Stomach (tissue), 4 donors: ENCODE results near the gene FHL2.

Experiments used
- CTCF ChIP-seq, 7 experiments: fragments of 450-650 bp in 4 of 7; fragments of 200-600 bp in 3 of 7; sonication (generic) in 3 of 7; IDR thresholded peaks; one replicate each; pipeline ENCODE4 v1.5.1; 2016 to 2019; ENCODE audit warnings: antibody characterized with exemption in 7 of 7, control low read depth in 2 of 7, mild to moderate bottlenecking in 1 of 7
- EP300 ChIP-seq: sonication (generic); formaldehyde crosslinking; IDR thresholded peaks from one replicate; pipeline ENCODE4 v1.6.1; 2017; ENCODE audit warnings: antibody characterized with exemption
- POLR2A ChIP-seq, 4 donors: fragments of 450-650 bp; IDR thresholded peaks; one replicate each; pipeline ENCODE4 v1.6.1; 2016; ENCODE audit warnings: antibody characterized with exemption in 4 of 4, control low read depth in 2 of 4, mild to moderate bottlenecking in 1 of 4, moderate library complexity in 1 of 4
- POLR2AphosphoS5 ChIP-seq, 3 donors: sonication (generic); formaldehyde crosslinking; IDR thresholded peaks; one replicate each; pipeline ENCODE4 v1.6.1; 2016; ENCODE audit warnings: antibody characterized with exemption in 3 of 3

GRCh38 chr2:105381101-105381668, 17.7 kb downstream of the FHL2 start:
- TF ChIP-seq EP300 (no peak), CTCF (IDR thresholded peaks at IDR 0.05) (no peak), POLR2AphosphoS5 (IDR thresholded peaks at IDR 0.05) (no peak), POLR2A (IDR thresholded peaks at IDR 0.05) (no peak)
